CD14-positive monocyte (primary cell): ENCODE results near the gene HDGFL3. TPM values are rescaled to one million over a fixed set of nuclear protein-coding genes. Genes with fewer than 3 reads are reported as not detected.

Source experiments
- DNase-seq, 3 donors: peaks; one replicate each; pipeline ENCODE4 v3.0.0-alpha.2; 2011 to 2022
- H2AFZ ChIP-seq: 2 replicates; pipeline ENCODE4 v1.6.0; 2012; ENCODE audit warnings: mild to moderate bottlenecking, low read depth, low read length, inconsistent platforms; ENCODE audit not compliant: insufficient read depth, poor library complexity, severe bottlenecking
- H3K27ac ChIP-seq, 2 donors: 1 replicate in 1 of 2; 2 replicates in 1 of 2; pipeline ENCODE4 v1.5.1; 2012 to 2013; ENCODE audit warnings: low read length in 2 of 2, control low read depth in 1 of 2, inconsistent platforms in 1 of 2, low read depth in 1 of 2, mild to moderate bottlenecking in 1 of 2
- H3K27me3 ChIP-seq, 2 donors: one replicate each; pipeline versions ENCODE4 v1.6.0 to v1.6.1; 2011 to 2013; ENCODE audit warnings: low read length in 2 of 2; ENCODE audit not compliant: control insufficient read depth in 2 of 2, insufficient read depth in 2 of 2
- H3K36me3 ChIP-seq, 2 donors: replicated peaks in 1 of 2; 1 replicate in 1 of 2; 2 replicates in 1 of 2; pipeline versions ENCODE4 v1.5.1 to v1.6.1; 2012 to 2013; ENCODE audit warnings: low read length in 2 of 2, control low read depth in 1 of 2, inconsistent platforms in 1 of 2, mild to moderate bottlenecking in 1 of 2; ENCODE audit not compliant: insufficient read depth in 2 of 2, control insufficient read depth in 1 of 2
- H3K4me1 ChIP-seq, 2 donors: 1 replicate in 1 of 2; 2 replicates in 1 of 2; pipeline versions ENCODE4 v1.5.1 to v1.6.1; 2012 to 2013; ENCODE audit warnings: low read length in 2 of 2, control low read depth in 1 of 2, inconsistent platforms in 1 of 2, mild to moderate bottlenecking in 1 of 2, moderate library complexity in 1 of 2; ENCODE audit not compliant: insufficient read depth in 2 of 2, control insufficient read depth in 1 of 2
- H3K4me2 ChIP-seq: replicated peaks from 2 replicates; pipeline ENCODE3; 2012; ENCODE audit warnings: low read length, moderate library complexity, mild to moderate bottlenecking; ENCODE audit not compliant: poor library complexity, severe bottlenecking; ENCODE audit errors: extremely low read depth
- H3K4me3 ChIP-seq, 3 experiments: fragments of 200-600 bp in 1 of 3; sonication (generic) in 1 of 3; replicated peaks in 1 of 3; 1 replicate in 2 of 3; 2 replicates in 1 of 3; pipeline ENCODE4 v1.5.1; 2011 to 2013; ENCODE audit warnings: low read length in 3 of 3, mild to moderate bottlenecking in 3 of 3, control low read depth in 2 of 3, low read depth in 2 of 3, inconsistent platforms in 1 of 3, moderate library complexity in 1 of 3
- H3K79me2 ChIP-seq: 2 replicates; pipeline ENCODE4 v1.6.0; 2012; ENCODE audit warnings: mild to moderate bottlenecking, control low read depth, inconsistent platforms, low read length, moderate library complexity; ENCODE audit not compliant: insufficient read depth
- H3K9ac ChIP-seq: 2 replicates; pipeline ENCODE4 v1.6.0; 2017; ENCODE audit warnings: low read length, mild to moderate bottlenecking; ENCODE audit not compliant: insufficient read depth, poor library complexity, severe bottlenecking
- H3K9me3 ChIP-seq, 2 donors: replicated peaks in 1 of 2; 1 replicate in 1 of 2; 2 replicates in 1 of 2; pipeline versions ENCODE4 v1.5.1 to v1.6.1; 2012 to 2013; ENCODE audit warnings: low read length in 2 of 2, control low read depth in 1 of 2; ENCODE audit not compliant: control insufficient read depth in 1 of 2, insufficient read depth in 1 of 2
- H4K20me1 ChIP-seq: 2 replicates; pipeline ENCODE4 v1.6.0; 2012; ENCODE audit warnings: mild to moderate bottlenecking, low read length, control low read depth, moderate library complexity; ENCODE audit not compliant: insufficient read depth
- H3K27ac Mint-ChIP-seq, 7 donors: one replicate each; pipeline ENCODE4 v1.8.0; 2020; ENCODE audit warnings: mild to moderate bottlenecking in 7 of 7, mixed read lengths in 7 of 7, moderate library complexity in 6 of 7, inconsistent platforms in 2 of 7
- H3K27me3 Mint-ChIP-seq, 3 donors: one replicate each; pipeline ENCODE4 v1.8.0; 2021 to 2022; ENCODE audit warnings: low read depth in 3 of 3, mild to moderate bottlenecking in 3 of 3, mixed read lengths in 3 of 3, moderate library complexity in 3 of 3, inconsistent platforms in 1 of 3
- H3K36me3 Mint-ChIP-seq, 2 donors: one replicate each; pipeline ENCODE4 v1.8.0; 2020; ENCODE audit warnings: mixed read lengths in 2 of 2, inconsistent platforms in 1 of 2, mild to moderate bottlenecking in 1 of 2
- H3K4me1 Mint-ChIP-seq: one replicate; pipeline ENCODE4 v1.8.0; 2020; ENCODE audit warnings: mild to moderate bottlenecking, mixed read lengths
- H3K4me3 Mint-ChIP-seq, 2 donors: one replicate each; pipeline ENCODE4 v1.8.0; 2020; ENCODE audit warnings: mild to moderate bottlenecking in 2 of 2, mixed read lengths in 2 of 2, moderate library complexity in 1 of 2
- H3K9me3 Mint-ChIP-seq, 7 donors: one replicate each; pipeline ENCODE4 v1.8.0; 2020 to 2022; ENCODE audit warnings: mixed read lengths in 7 of 7, mild to moderate bottlenecking in 6 of 7, moderate library complexity in 6 of 7, inconsistent platforms in 2 of 7
- CTCF ChIP-seq: fragments of 200-600 bp; IDR thresholded peaks from one replicate; pipeline ENCODE4 v1.8.0; 2022; ENCODE audit warnings: antibody characterized with exemption, mild to moderate bottlenecking
- WGBS: methylation state at CpG from one replicate; pipeline ENCODE4 v1.1.5; 2013; ENCODE audit warnings: missing lambda C conversion rate; ENCODE audit not compliant: insufficient coverage; 5-methylcytosine and 5-hydroxymethylcytosine counted together
- intact Hi-C, 2 donors: fragments of 100-400 bp; cut with micrococcal nuclease; formaldehyde crosslinking; loops; one replicate each; pipeline versions ENCODE4 v1.15.0 to v1.15.1; 2023
- polyA plus RNA-seq, 3 donors: library from polyadenylated mRNA; depleted of rRNA in 1 of 3; unstranded in 2 of 3; stranded (reverse) in 1 of 3; fragments of 300-500 nt in 2 of 3; fragments of >200 nt in 1 of 3; fragmentation: Illumina TruSeq in 2 of 3; gene quantifications; 1 replicate in 2 of 3; 2 replicates in 1 of 3; pipeline ENCODE4 v1.2.3, GENCODE V29; 2012 to 2021

Gene HDGFL3
- polyA plus RNA-seq, 3 donors, result 0.35 to 1.1 (median 0.69) TPM

GRCh38 chr15:83115410-83115809 is 92.2 kb downstream of the HDGFL3 start:
- Histone ChIP-seq H4K20me1 (peaks cover 36% of the 10 kb centered on the region), H3K79me2 (peaks cover 14% of the 10 kb centered on the region), H3K9ac (no peak overlapping the region), H3K4me2 (no peak overlapping the region), H3K4me3 (no peak overlapping the region), H3K27me3 (no peaks in the 10 kb centered on the region), H2AFZ (no peak overlapping the region), H3K9me3 (no peaks in the 10 kb centered on the region), H3K4me1 (peaks cover 1 to 2% of the 10 kb centered on the region in 2 donors), H3K27ac (no peak overlapping the region), H3K36me3 (peaks cover 62 to 85% of the 10 kb centered on the region in 2 donors)
- no peak for TF ChIP-seq CTCF
- peaks cover 4% of the 10 kb centered on the region for H3K4me1 Mint-ChIP-seq
- H3K36me3 Mint-ChIP-seq, result peaks cover 9 to 37% of the 10 kb centered on the region in 2 donors
- H3K27me3 Mint-ChIP-seq, result peaks cover 0 to 3% (median 0%) of the 10 kb centered on the region in 3 donors
- intact Hi-C loops, result no loop called here
- H3K4me3 Mint-ChIP-seq, result no peak overlapping the region
- peaks cover 0 to 5% (median 1%) of the 10 kb centered on the region in 7 donors for H3K9me3 Mint-ChIP-seq
- no peak for DNase-seq
- no peak overlapping the region for H3K27ac Mint-ChIP-seq
- WGBS, result 100% methylated on average over 1 of the region's 3 CpGs

GRCh38 chr15:83114856-83115255 is 92.8 kb downstream of the HDGFL3 start:
- peaks cover 56 to 81% of the 10 kb centered on the region in 2 donors for H3K36me3 ChIP-seq
- peaks cover 0 to 5% (median 3%) of the 10 kb centered on the region in 7 donors for H3K9me3 Mint-ChIP-seq
- no peak overlapping the region for H3K9ac ChIP-seq
- H3K36me3 Mint-ChIP-seq, result peaks cover 15 to 36% of the 10 kb centered on the region in 2 donors
- peaks cover 0 to 3% (median 0%) of the 10 kb centered on the region in 3 donors for H3K27me3 Mint-ChIP-seq
- no peaks in the 10 kb centered on the region for H3K27me3 ChIP-seq
- intact Hi-C loops, result no loop called here
- DNase-seq, result no peak
- no peak overlapping the region for H3K4me3 Mint-ChIP-seq
- H3K27ac Mint-ChIP-seq, result peak overlapping the region in 1 of 7 donors; percentile 42
- TF ChIP-seq CTCF, result no peak
- H3K4me1 Mint-ChIP-seq, result peaks cover 10% of the 10 kb centered on the region
- H2AFZ ChIP-seq, result no peak overlapping the region
- peaks cover 7% of the 10 kb centered on the region in 2 donors for H3K4me1 ChIP-seq
- H4K20me1 ChIP-seq, result peaks cover 41% of the 10 kb centered on the region
- 93% methylated on average over 5 of the region's 6 CpGs for WGBS
- peaks cover 20% of the 10 kb centered on the region for H3K79me2 ChIP-seq
- no peak overlapping the region for H3K27ac ChIP-seq
- no peaks in the 10 kb centered on the region for H3K9me3 ChIP-seq
- H3K4me3 ChIP-seq, result no peak overlapping the region
- H3K4me2 ChIP-seq, result no peak overlapping the region
